Measurements from ENCODE around the gene CRAT.

Gene CRAT

DNA sequence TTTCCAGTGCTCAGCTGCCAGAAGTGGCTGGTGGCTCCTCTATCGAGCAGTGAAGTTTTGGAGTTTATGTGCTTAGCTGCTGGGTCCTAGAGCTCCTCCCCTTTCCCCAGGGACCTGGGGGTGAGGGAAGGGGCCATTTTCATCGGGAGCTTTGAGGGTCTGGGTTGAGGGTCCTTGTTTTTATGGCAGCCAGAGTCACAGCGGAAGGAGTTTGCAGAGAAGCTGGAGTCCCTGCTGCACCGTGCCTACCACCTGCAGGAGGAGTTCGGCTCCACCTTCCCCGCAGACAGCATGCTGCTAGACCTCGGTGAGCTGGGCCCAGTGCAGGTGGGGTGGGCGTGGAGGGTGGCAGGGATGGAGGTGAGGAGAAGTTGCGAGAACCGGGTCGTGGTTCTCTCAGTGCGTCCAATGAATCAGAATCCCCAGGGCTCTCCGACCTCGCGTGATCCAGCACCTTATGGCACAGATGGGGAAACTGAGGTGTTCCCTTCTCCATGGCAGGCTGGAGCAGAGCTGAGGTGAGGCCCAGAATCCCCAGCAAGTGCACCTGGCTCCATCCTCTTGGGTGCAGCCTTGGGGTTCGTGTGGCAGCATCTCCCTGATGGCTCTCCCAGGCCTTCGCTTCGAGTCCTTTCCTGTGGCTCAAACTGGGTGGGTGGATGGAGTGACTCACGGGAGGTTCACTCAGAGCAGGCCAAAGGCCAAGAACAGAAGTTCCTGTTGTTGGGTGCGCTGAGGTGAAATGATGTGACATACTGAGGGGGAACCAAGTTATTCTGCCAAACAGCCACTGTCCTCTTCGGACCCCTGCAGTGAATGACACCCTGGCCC, 51.4 kb downstream of the CRAT start:
- DNase-seq, result no peak

DNA sequence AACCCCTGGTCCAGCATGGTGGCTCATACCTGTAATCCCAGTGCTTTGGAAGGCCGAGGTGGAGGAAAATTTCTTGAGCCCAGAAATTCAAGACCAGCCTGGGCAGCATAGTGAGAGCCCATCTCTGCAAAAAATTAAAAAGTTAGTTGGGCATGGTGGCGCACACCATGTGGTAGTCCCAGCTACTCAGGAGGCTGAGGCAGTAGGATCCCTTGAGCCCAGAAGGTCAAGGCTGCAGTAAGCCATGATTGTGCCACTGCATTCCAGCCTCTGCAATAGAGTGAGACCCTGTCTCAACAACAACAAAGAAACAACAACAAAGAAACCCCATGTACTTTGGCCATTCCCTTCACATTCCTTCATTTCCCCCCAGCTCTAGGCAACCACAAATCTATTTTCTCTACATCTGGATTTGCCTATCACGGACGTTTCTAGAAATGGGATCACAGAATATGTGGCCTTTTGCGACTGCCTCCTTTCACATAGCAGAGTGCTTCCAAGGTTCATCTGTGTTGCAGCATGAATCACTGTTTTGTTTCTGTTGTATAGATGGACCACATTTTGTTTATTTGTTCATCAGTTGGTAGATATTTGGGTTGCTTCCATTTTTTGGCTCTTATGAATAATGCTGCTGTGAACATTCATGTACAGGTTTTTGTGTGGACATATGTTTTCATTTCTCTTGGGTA, 56.3 kb downstream of the CRAT start:
- no peak for DNase-seq

DNA sequence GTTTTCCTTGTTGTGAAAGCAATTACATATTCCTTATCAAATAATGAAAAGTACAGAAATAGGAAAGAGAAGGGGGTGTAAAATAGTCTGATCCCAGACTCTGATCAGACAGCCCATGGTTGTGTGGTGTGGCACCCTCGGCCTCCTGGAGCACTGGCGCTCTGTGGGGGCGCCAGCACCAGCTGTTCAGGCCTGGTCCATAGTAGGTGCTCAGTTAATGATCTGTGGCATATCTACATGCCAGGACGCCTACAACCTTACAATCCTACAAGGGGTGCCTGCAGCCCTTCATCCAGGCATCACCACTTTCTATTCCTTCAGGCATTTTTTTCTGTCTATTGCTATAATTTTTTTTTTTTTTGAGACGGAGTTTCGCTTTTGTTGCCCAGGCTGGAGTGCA, 57.6 kb downstream of the CRAT start:
- DNase-seq, result no peak

DNA sequence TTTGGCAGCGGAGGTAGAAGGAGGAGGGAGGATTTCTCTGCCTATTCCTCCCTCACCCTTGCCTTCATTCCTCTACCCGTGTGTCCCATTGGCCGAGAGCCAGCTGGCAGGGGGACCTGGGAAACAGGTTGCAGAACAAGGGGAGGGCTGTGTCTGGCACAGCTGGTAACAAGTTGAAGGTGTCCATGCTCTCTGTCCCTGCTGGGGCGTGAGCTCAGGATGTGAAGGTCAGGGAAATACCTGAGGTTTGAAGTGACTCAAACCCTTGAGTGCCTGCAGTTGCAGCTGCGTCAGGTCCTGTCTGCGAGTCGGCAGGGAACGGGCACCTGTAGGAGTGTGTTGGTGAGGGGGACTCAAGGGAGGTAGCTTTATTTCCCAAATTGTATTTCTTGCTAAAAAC, 58.0 kb downstream of the CRAT start:
- DNase-seq, result no peak

Measured in activated CD4-positive, alpha-beta T cell treated with anti-CD3 and anti-CD28 coated beads for 48 hours (primary cell).